Skin of body (tissue), 2 donors: ENCODE results near the gene CFAP97D1. TPM values are rescaled to one million over a fixed set of nuclear protein-coding genes. Genes with fewer than 3 reads are reported as not detected.
"Not testable (repeated sequence)": the region's sequence is repeated elsewhere in the genome, so short reads cannot be mapped to it uniquely, and the experiment has no call there.

ENCODE experiments used
- DNase-seq: peaks from one replicate; lab custom pipeline; 2025; lab: John Stamatoyannopoulos, UW
- total RNA-seq: library from RNA; depleted of rRNA; stranded (reverse); fragments of >200 nt; gene quantifications from one replicate; pipeline ENCODE4 v1.2.3, GENCODE V29; 2014

The CFAP97D1 gene
- total RNA-seq, 1 donor from 2014 or later = not detected

DNA sequence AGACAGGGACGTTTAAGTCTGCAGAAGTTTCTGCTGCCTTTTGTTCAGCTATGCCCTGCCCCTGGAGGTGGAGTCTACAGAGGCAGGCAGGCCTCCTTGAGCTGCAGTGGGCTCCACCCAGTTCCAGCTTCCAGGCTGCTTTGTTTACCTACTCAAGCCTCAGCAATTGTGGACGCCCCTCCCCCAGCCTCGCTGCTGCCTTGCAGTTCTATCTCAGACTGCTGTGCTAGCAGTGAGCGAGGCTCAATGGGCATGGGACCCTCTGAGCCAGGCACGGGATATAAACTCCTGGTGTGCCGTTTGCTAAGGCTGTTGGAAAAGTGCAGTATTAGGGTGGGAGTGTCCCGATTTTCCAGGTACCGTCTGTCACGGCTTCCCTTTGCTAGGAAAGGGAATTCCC, 17.8 kb downstream of the CFAP97D1 start:
- DNase-seq = not testable (repeated sequence)

DNA sequence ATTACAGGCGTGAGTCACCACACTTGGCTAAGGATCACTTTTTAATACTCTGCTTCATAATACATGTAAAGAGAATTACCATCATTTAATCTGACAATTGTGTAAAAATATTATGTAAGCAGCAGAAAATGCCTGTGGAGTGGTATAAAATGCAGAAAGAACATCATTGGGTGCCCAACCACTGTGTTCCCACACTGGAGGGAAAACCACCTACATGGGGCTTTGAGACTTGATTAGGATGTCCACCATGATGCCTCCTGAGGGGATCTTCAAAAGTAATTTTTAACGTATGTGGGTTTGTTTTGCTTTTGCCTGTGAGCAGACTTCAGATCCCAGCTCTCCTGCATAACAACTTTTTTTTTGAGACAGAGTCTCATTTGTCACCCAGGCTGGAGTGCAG, 18.8 kb downstream of the CFAP97D1 start:
- DNase-seq = no peak

DNA sequence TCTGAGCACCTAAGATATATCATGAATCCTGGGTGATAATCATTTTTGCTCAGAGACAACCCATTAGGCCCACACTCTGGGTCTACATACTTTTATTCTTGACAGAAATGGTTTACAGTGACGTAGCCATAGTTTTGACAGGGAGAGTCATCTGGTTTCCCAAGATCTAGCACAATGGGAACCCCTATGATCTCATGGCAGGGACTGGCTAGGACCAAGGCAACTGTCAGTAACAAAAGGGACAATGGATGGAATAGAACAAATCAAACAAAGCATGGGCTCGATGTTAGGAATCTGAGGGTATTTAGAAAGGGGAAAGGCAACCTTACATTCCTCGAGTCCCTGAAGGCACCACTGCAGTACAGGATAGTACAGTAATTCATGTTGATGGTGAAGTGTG, 20.5 kb downstream of the CFAP97D1 start:
- no peak for DNase-seq

DNA sequence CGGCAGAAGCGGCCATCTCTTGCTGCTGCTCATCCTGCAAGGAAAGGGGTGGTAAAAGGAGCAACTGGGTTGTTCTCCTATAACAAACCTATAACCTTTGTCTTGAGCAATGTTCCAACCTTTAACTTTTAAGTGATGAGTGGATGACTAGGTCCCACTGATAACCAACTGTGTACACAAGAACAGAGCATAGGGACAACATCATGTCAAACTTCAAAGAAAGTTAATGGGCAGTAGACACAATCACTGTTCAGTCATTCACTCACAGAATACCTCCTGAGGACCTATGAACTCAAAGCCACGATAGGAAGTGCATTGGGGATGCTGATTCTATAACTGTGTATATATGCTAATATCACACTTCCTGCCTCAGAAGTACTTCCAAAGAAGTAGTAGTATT, 21.6 kb downstream of the CFAP97D1 start:
- DNase-seq = no peak

DNA sequence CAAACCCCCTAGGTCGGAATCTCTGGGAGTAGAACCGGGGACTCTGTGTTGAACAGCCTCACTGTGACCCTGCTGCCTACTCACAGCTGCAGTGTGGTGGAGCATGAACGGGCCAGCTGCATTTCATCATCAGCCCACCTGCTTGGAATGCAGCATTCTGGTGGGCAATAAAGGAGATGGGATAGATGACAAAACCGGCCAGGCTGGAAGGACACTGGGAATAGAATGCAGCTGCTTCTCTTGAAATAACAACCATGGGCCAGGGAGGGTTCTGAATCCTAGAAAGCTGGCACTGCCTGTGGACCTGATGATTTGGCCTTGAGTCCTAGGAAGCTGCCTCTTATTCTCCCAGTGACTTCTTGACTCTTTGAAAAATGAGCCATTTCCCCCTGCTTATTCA, 23.5 kb downstream of the CFAP97D1 start:
- DNase-seq = no peak

DNA sequence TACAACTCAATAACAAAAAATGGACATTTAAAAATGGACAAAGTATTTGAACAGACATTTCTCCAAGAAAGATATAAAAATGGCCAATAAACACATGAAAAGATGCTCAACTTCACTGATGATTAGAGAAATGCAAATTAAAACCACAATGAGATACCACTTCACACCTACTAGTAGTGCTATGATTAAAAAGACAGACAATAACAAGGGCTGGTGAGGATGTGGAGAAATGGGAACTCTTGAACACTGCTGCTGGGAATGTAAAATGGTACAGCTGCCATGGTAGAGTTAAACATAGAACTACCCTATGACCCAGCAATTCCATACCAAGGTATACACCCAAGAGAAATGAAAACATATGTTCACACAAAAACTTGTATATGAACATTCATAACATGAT, 24.9 kb downstream of the CFAP97D1 start:
- DNase-seq = no peak

DNA sequence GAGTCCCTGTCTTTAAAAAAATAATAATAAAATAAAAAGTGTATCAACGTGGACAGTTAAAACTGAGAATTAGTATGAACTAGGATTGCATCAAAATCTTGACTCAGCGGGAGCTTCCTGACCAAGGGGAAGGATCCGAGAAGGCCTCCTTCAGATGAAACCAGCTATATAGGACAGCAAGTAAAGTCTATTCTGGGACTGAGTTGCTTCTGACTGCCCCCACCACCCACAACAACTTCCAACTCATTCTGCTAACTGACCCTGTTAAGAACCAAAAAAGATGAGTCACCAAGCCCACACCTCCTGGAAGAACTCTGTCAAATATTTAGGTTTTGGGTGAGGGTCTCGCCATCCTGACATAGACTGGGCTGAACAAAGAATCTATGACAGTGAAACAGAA, 27.8 kb downstream of the CFAP97D1 start:
- no peak for DNase-seq

DNA sequence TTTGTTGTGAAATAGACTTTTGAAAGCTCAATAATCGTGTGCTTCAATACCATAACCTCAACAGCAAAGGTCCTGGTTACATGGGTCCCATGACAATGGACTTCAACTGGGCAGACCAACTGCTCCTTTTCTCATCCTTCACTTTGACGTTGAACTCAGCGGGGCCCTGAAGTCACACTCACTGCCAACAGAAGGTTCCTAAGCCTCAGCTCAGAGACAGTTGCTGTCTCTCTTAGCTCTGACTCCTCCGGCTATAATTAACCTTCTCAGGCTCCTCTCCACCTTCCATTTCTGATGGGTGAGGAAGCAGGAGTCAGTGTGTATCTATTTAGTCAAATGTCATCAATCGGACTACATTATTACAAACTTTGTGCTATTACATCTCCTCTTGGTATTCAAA, 28.9 kb downstream of the CFAP97D1 start:
- no peak for DNase-seq

DNA sequence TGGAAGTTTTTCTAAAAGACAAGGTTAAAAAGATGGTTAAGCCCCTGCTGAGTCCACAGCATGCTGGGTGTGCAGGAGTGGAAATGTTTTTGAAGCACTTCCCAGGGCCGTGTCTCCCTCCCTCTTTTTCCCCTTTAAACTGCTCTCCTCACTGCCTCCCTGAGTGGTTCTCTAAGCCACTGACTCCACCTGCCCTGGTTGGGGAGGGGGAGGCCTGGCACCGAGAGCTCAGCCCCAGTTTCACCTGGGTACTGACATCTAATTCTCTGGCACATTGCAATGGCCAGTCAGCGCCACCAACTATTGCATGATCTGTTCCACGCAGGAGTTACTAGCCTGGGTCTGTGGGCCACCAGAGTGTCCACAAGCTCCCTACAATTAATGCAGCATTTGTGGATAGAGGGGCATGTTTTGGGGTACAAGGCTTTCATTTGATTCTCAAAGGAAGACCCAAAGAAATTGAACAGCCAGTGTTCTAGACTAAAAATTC, 30.0 kb downstream of the CFAP97D1 start:
- DNase-seq = no peak

DNA sequence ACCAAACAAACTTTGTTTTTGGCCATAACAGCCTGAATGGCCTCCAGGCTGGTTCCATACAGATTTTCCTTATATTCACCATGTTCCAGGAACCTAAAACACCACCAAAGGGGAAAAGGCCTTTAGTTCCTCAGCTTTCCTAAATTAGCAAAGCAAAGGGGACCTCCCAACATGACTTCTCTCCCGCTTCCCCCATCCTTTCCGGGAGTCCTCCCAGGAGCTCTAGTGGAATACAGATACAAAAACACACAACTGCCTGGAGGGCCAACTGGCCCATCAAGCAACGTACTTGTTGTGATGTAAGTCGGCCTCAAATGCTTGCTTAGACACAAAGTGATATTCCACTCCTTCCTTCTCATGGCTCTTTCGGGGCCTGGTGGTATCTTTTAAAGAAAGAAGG, 30.6 kb downstream of the CFAP97D1 start:
- DNase-seq = no peak

DNA sequence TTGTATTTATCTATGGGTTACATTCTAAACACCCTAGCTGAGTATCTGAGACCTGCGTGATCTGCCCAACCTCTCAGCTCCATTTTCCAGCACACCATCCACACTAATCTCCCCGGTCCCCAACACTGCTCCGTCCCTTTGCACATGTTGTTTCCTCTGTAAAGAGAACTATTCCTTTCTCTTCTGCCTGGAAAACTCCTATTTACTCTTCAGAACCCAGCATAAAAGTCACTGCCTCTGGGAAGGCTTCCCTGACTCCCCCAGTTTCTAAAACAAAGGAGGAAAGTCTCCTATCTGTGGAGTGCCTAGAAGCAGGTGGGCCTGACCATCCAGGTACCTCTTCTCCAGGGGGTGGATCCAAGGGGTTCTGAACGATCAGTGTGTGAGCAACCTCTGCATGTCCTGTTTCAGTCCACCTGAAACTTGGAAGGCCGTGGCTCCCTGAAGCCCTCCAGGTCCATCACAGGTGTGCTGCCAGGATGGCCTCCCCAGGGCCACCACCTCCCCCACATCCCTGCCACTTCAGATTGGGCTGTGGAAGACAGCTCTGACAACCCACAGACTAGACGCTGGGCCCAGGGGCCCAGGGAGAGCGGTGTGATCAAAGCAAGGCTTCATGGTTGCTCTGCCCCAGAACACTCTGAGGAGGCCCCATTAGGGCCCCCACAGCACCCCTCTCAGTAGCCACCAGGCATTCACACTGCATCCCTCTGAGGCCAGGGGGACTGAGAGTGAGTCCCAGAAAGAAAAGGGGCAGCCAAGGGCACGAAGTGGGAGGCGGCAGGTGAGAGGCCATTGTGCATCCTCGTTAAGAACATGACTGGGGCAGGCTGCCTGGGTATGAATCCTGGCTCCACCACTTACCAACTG, 32.4 kb downstream of the CFAP97D1 start:
- no peak for DNase-seq

DNA sequence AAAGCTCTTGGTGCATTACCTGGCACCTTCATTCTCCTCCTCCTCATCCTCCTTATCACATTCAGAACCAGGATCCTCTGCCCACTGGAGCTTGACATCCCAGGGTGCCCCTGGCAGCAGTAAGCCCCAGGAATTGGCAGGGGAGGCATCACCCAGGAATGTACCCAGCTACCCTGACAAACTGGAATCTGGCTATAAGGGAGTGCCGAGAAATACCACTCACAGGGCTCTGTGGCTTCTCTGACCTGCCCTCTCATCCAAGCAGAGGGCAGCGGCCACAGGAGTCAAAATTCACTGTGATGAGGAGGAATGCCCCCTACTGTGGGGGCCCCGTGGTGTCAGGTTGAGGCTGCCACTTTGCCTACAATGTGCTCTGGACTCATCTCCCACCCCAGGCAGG, 33.2 kb downstream of the CFAP97D1 start:
- DNase-seq = no peak

DNA sequence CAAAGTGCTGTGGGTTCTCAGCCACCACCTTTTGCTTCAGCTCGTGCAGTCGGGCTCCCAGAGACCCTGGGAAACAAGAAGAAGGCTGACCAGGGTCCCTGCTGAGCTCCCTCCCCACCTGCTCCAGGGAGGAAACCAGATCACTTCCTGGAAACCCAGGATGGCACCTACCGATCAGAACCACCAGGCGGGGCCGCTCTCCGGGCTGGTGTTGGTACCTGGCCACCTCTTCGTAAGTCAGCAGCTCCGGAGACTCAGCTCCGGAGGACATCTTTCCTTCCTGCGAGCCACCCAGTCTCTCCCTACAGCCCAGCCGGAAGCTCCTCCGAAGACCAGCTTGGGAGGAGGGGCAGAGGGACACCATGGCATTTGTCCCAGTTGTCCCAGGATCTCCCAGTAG, 33.8 kb downstream of the CFAP97D1 start:
- DNase-seq = no peak

DNA sequence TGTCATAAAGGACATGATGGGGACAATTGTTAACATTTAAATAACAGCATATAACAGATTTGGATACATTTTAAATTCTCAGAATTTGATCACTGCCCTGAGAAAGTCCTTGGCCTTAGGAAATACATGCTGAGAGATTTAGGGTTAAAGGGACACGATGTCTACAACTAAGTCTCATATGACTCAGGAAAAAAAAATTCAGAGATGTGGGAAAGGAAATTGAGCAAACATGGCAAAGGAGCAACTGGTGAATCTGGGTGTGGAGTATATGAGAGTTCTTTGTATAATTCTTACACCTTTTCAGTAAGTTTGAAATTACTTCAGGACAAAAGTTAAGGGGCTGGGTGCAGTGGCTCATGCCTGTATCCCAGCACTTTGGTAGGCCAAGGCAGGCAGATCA, 34.5 kb downstream of the CFAP97D1 start:
- DNase-seq = no peak

DNA sequence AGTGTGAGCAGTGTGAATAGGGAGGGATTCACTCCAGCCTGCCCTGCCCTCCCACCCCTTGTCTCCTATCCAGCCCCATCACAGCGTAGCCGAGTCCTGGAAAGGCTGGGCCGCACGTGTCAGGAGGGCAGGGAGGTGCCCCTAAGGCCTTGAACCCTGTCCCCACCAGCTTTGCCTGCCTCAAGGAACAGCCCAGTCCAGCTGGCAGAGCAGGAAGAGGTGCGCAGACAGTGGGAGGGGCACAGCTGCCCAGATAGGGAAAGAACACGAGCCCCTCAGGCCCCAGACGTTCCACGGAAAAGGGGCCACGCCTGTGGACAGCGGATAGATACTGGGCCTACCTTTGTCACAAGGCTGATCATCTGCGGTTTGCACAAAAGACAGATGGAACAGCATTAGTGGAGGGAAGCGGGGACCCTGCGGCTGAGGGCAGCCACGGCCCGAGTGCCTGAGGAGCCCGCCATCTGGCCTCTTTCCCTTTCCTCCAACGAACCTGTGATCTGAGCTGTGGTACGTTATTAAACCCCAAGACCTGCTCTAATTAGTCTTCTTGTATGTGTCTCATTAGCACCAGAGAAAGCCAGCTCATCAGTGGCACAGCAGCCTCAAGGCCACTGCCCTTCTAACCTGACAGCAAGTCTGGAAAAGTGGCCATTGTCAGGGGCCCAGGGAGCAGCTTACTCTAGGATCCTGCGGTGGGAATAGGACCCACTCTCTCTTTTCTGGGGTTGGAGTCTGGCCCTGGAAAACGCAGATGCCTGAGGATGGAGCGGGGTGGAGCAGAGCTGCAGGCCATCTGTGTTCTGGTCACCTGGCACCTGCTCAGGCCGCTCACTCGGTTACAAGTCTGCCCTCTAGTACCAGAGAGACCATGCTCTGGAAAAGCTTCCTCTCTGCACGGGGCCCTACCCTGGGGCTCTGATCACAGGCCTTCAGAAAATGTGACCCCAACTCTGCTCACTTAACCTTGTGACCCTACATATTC, 36.4 kb downstream of the CFAP97D1 start:
- DNase-seq = no peak

DNA sequence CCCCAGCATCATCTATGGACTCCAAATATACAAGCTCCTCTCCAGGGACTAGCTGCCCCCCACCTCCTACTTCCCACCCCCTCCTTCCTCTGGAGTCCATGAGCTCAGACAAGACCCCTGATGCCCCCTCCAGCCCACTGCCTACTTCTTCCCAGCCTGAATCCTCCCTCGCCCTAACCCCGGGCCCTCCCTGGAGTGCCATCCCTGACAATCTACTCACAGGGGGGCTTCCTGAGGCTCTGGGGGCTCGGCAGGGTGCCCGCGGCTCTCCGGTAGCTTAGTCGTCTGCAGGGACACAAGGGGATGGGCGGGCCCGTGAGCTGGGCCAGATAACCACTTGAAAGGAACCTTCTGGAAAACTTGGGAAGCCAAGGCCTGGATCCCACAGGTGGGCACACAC, 37.6 kb downstream of the CFAP97D1 start:
- DNase-seq = no peak

DNA sequence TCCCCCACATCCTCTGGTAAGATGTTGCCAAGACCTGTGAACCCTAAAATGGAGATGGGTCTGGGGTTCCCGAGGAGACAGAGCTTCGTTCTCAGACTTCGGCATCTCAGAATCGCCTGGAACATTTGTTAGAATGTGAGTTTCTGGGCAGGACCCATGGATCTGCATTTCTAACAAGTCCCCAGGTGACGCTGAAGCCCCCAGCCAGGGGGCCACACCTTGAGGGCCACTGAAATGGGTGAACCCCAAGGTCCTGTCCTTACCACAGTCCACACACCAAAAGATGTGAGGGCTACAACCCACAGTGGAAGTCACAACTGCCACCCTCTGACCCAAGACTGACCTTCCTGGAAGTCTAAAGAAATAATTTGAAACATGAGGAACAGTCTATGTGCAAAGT, 38.7 kb downstream of the CFAP97D1 start:
- no peak for DNase-seq

DNA sequence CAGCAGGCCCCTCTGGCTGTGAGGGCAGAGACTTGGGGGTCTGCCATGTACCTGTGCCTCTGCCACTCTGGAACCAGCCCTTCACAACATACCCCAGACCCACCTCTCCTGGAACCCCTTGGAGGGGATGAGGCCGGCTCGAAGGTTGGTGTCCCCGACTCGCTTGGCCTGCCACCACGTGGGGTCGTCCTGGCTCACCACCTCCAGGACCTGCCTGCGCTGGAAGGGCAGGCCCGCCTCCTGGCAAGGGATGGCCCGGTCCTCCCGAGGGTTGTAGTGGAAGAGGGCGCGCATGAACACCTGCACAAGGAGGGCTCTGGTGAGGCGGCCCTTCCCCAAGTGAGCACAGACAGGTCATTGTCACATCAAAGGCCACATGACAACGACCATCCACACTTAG, 40.5 kb downstream of the CFAP97D1 start:
- DNase-seq = no peak

DNA sequence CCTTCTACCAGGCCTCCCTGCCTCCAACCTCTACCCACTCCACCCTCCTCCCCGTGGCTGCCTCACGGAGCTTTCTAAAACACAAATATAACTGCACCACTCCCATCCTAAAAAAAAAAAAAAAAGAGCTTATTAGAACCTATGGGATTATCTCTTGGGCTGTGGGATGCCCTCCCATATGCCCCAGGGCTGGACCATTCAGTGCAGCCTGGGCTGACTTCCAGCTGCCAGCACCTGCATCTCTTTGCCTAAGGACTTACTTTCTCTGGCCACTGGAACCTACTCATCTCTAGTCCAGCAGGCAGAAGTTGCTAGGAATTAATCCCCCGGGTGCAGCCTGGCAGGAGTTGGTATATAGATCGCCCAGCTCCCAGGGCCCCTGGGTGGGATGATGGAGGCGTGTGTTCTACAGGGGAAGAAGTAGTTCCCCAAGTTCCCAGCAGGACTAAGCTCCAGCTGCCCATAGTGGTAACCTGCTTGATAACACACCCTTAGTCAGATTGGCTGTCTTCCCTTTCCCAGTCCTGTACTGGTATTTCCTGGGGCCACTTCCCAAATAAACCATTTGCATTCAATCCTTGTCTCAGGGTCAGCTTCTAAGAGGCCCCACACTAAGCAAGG, 42.4 kb downstream of the CFAP97D1 start:
- DNase-seq = no peak

DNA sequence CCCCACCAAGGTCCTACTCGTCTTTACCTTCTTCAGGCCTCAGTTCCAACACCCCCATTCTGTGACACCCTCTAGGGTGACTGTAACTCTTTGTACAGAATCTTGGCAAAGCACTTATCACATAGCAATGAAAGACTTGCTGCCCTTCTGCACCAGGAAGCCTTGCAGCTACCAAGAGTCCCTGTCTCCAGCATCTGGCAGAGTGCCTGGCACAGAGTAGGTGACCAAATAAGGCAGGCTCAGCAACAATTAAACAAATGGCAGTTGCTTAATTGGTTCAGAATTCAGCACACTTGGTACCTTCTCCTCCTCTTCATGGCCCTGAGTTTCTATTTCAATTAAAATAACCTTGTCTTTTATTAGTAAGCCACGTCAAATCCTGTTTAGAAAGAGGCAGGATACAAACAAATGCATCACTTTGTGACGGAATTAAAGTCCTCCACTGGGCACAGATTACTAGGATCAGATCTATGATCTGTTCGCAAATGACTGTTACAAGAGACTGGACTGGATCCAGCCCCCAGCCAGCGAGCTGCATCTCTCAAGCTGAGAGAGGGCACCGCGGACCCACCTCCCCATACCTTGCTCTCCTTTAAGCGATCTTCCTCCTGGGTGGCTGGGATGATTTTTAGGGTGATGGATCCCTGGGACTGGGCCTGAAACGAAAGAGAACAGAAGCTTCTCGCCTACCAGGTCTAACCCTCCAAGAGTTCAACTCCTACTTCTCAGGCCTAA, 43.3 kb downstream of the CFAP97D1 start:
- DNase-seq = no peak

DNA sequence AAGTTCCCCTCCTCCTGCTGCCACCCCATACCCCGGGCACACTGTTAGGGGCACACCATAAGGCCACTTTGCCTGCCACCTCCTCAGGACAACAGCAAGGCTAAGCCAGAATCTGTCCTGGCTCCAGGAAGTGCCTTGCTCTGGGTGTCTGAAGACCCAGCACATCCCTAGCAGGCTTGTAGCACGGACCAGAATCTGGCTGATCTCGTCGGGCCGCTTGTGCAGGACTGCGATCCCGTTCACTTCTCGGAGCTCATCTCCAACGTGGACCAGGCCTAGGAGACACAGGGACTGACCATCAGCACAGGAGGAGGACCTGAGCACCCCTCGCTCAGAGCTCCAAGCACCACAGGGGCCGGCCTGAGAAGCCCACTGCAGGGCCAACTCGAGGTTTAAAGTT, 45.3 kb downstream of the CFAP97D1 start:
- DNase-seq = no peak
